H1 (cell line): ENCODE measurements around the gene MYBPH. TPM values are rescaled to one million over a fixed set of nuclear protein-coding genes. Genes with fewer than 3 reads are reported as not detected.
A peak's percentile ranks its signal among the peaks of the same experiment; 100 is the strongest.

Experiments
- CTCF ChIA-PET: fragments of 300-600 bp; sonication (Branson Sonifier 250); formaldehyde crosslinking; loops from one replicate; lab custom pipeline; 2021; ENCODE audit not compliant: partially characterized antibody; lab: Charles Lee
- POLR2A ChIA-PET: fragments of 300-600 bp; sonication (Branson Sonifier 250); formaldehyde crosslinking; loops from one replicate; lab custom pipeline; 2021; ENCODE audit warnings: inconsistent platforms; ENCODE audit not compliant: partially characterized antibody; lab: Charles Lee
- DNase-seq, 2 experiments: peaks; one replicate each; pipeline versions ENCODE4 v3.0.0 to v3.0.0-alpha.2; 2010 to 2022; ENCODE audit warnings: low spot score in 2 of 2, low read depth in 1 of 2, mixed read lengths in 1 of 2
- FAIRE-seq: peaks from 2 replicates; lab custom pipeline; 2011; peaks lifted over from hg19 to GRCh38; lab: Jason Lieb, UNC
- H2AFZ ChIP-seq: 2 replicates; pipeline ENCODE4 v1.8.1; 2012; ENCODE audit warnings: low read length, inconsistent platforms
- H2AK5ac ChIP-seq: 2 replicates; pipeline ENCODE4 v1.6.1; 2013; ENCODE audit warnings: low read depth, low read length
- H2BK120ac ChIP-seq: replicated peaks from 2 replicates; pipeline ENCODE3; 2013; ENCODE audit warnings: low read depth, low read length, inconsistent platforms
- H2BK12ac ChIP-seq: 2 replicates; pipeline ENCODE4 v1.6.1; 2013; ENCODE audit warnings: low read depth, low read length
- H2BK15ac ChIP-seq: 2 replicates; pipeline ENCODE4 v1.6.1; 2013; ENCODE audit warnings: low read length
- H2BK20ac ChIP-seq: 2 replicates; pipeline ENCODE4 v1.6.1; 2013; ENCODE audit warnings: low read length
- H2BK5ac ChIP-seq: 2 replicates; pipeline ENCODE4 v1.6.1; 2013; ENCODE audit warnings: low read depth, low read length
- H3K14ac ChIP-seq: 2 replicates; pipeline ENCODE4 v1.6.1; 2013; ENCODE audit warnings: inconsistent platforms; ENCODE audit not compliant: insufficient read length
- H3K18ac ChIP-seq: 2 replicates; pipeline ENCODE4 v1.6.1; 2013; ENCODE audit warnings: low read length; ENCODE audit errors: extremely low read depth
- H3K23ac ChIP-seq: 2 replicates; pipeline ENCODE4 v1.6.1; 2013; ENCODE audit warnings: inconsistent platforms; ENCODE audit not compliant: insufficient read length
- H3K23me2 ChIP-seq: 2 replicates; pipeline ENCODE4 v1.6.1; 2013; ENCODE audit warnings: low read depth, low read length
- H3K27ac ChIP-seq: 2 replicates; pipeline ENCODE4 v1.6.1; 2011; ENCODE audit warnings: low read depth, low read length, inconsistent platforms
- H3K27me3 ChIP-seq, 4 experiments: replicated peaks in 1 of 4; 1 replicate in 1 of 4; 2 replicates in 3 of 4; pipeline versions ENCODE4 v1.6.1 to v1.8.1; 2011 to 2013; ENCODE audit warnings: low read length in 3 of 4, mild to moderate bottlenecking in 3 of 4, inconsistent platforms in 2 of 4, mixed read lengths in 2 of 4, moderate library complexity in 1 of 4; ENCODE audit not compliant: control insufficient read depth in 3 of 4, insufficient read depth in 3 of 4; ENCODE audit errors: extremely low read depth in 1 of 4
- H3K36me3 ChIP-seq, 4 experiments: 2 replicates each; pipeline versions ENCODE4 v1.6.1 to v1.8.1; 2011 to 2013; ENCODE audit warnings: mild to moderate bottlenecking in 4 of 4, low read length in 3 of 4, moderate library complexity in 2 of 4, control low read depth in 1 of 4, inconsistent platforms in 1 of 4; ENCODE audit not compliant: insufficient read depth in 4 of 4, control insufficient read depth in 2 of 4
- H3K4ac ChIP-seq: replicated peaks from 2 replicates; pipeline ENCODE3; 2013; ENCODE audit warnings: low read length, low read depth, mixed read lengths, inconsistent platforms; ENCODE audit not compliant: insufficient read length
- H3K4me1 ChIP-seq, 4 experiments: replicated peaks in 1 of 4; 1 replicate in 1 of 4; 2 replicates in 3 of 4; pipeline versions ENCODE4 v1.6.1 to v1.8.1; 2011 to 2013; ENCODE audit warnings: low read length in 3 of 4, inconsistent platforms in 2 of 4, mixed read lengths in 1 of 4; ENCODE audit not compliant: insufficient read depth in 4 of 4, control insufficient read depth in 3 of 4
- H3K4me2 ChIP-seq, 2 experiments: 2 replicates each; pipeline versions ENCODE4 v1.6.1 to v1.8.1; 2011 to 2013; ENCODE audit warnings: low read depth in 2 of 2, low read length in 2 of 2, control low read depth in 1 of 2, inconsistent platforms in 1 of 2, mild to moderate bottlenecking in 1 of 2; ENCODE audit not compliant: insufficient read depth in 1 of 2
- H3K4me3 ChIP-seq, 4 experiments: fragments of 200-600, 300-600 bp in 1 of 4; sonication (generic), shearing (Covaris generic), sonication (Bioruptor Twin) in 1 of 4; 2 replicates each; pipeline versions ENCODE4 v1.5.1 to v1.8.1; 2011 to 2016; ENCODE audit warnings: low read length in 4 of 4, low read depth in 3 of 4, control low read depth in 2 of 4, inconsistent platforms in 2 of 4, mild to moderate bottlenecking in 2 of 4, mixed read lengths in 1 of 4, moderate library complexity in 1 of 4; ENCODE audit not compliant: insufficient read depth in 2 of 4; ENCODE audit errors: extremely low read depth in 1 of 4
- H3K56ac ChIP-seq: replicated peaks from 2 replicates; pipeline ENCODE3; 2013; ENCODE audit warnings: low read depth, mild to moderate bottlenecking, mixed read lengths, low read length, inconsistent platforms; ENCODE audit not compliant: insufficient read length
- H3K79me1 ChIP-seq: 2 replicates; pipeline ENCODE4 v1.6.1; 2013; ENCODE audit warnings: low read depth, low read length, control low read depth
- H3K79me2 ChIP-seq, 2 experiments: 2 replicates each; pipeline versions ENCODE4 v1.6.1 to v1.8.1; 2012 to 2013; ENCODE audit warnings: low read length in 2 of 2, mild to moderate bottlenecking in 2 of 2, inconsistent platforms in 1 of 2; ENCODE audit not compliant: insufficient read depth in 2 of 2, control insufficient read depth in 1 of 2
- H3K9ac ChIP-seq, 4 experiments: replicated peaks in 1 of 4; 1 replicate in 1 of 4; 2 replicates in 3 of 4; pipeline versions ENCODE4 v1.6.1 to v1.8.1; 2011 to 2013; ENCODE audit warnings: low read depth in 3 of 4, low read length in 3 of 4, control low read depth in 2 of 4, mild to moderate bottlenecking in 2 of 4, moderate library complexity in 2 of 4, inconsistent platforms in 1 of 4; ENCODE audit errors: extremely low read depth in 1 of 4
- H3K9me3 ChIP-seq, 2 experiments: 2 replicates each; pipeline versions ENCODE4 v1.6.1 to v1.8.1; 2012 to 2013; ENCODE audit warnings: mild to moderate bottlenecking in 2 of 2, moderate library complexity in 2 of 2, control low read depth in 1 of 2, inconsistent platforms in 1 of 2, low read depth in 1 of 2, low read length in 1 of 2, mixed read lengths in 1 of 2; ENCODE audit not compliant: insufficient read depth in 2 of 2
- H4K20me1 ChIP-seq, 2 experiments: replicated peaks in 1 of 2; 2 replicates each; pipeline versions ENCODE3 to v1.8.1; 2011 to 2013; ENCODE audit warnings: inconsistent platforms in 2 of 2, low read length in 2 of 2, mild to moderate bottlenecking in 1 of 2; ENCODE audit not compliant: insufficient read depth in 2 of 2, control insufficient read depth in 1 of 2
- H4K5ac ChIP-seq: 2 replicates; pipeline ENCODE4 v1.6.1; 2013; ENCODE audit warnings: low read length, low read depth, mixed read lengths, inconsistent platforms; ENCODE audit not compliant: insufficient read length
- H4K8ac ChIP-seq: 2 replicates; pipeline ENCODE4 v1.8.0; 2013; ENCODE audit warnings: mild to moderate bottlenecking, moderate library complexity, low read length, inconsistent platforms; ENCODE audit not compliant: insufficient read depth; ENCODE audit errors: extremely low read depth
- H4K91ac ChIP-seq: replicated peaks from 2 replicates; pipeline ENCODE3; 2013; ENCODE audit warnings: low read length, mixed read lengths, inconsistent platforms; ENCODE audit not compliant: insufficient read length
- ATF2 ChIP-seq: IDR thresholded peaks from 2 replicates; pipeline ENCODE4 v1.6.1; 2012; ENCODE audit warnings: low read length, inconsistent platforms
- EZH2 ChIP-seq: fragments of 200-600 bp; sonication (generic); IDR thresholded peaks from 2 replicates; pipeline ENCODE4 v1.7.1; 2012; ENCODE audit warnings: low read depth, mild to moderate bottlenecking, moderate library complexity, low read length, inconsistent platforms; ENCODE audit not compliant: severe bottlenecking
- WGBS, 2 experiments: shearing (Covaris generic) in 1 of 2; methylation state at CpG; one replicate each; pipeline versions ENCODE4 v1.1.6 to v1.1.7; 2013 to 2015; ENCODE audit warnings: low lambda C conversion rate in 2 of 2, mixed read lengths in 2 of 2, inconsistent platforms in 1 of 2, low coverage in 1 of 2, missing lambda C conversion rate in 1 of 2; ENCODE audit not compliant: insufficient replicate concordance in 2 of 2, insufficient coverage in 1 of 2, insufficient read length in 1 of 2; ENCODE audit errors: extremely low coverage in 1 of 2, missing lambda C conversion rate in 1 of 2; 5-methylcytosine and 5-hydroxymethylcytosine counted together
- polyA plus RNA-seq, 7 experiments: library from polyadenylated mRNA; depleted of rRNA in 3 of 7; stranded (reverse) in 5 of 7; unstranded in 2 of 7; fragments of >200 nt in 5 of 7; fragments of 200-250 nt in 2 of 7; gene quantifications; 1 replicate in 5 of 7; 2 replicates in 1 of 7; 4 replicates in 1 of 7; pipeline versions ENCODE4 v1.2.1 to v1.2.3, GENCODE V29; 2011 to 2013; ENCODE audit warnings: missing spikeins in 2 of 7, mixed read lengths in 2 of 7
- total RNA-seq: library from RNA; stranded (reverse); fragmentation: NEBNext Ultra II Directional; extraction: Animal tissue kit (Norgen Biotek cat#: 25700); gene quantifications from 2 replicates; pipeline ENCODE4 v1.2.1, GENCODE V29; 2021

The MYBPH gene
- total and polyA plus RNA-seq, 2 of the 8 experiments (the other 6 are each of a cell fraction or from before 2014, with no cell fraction given) = not detected

- H2AFZ ChIP-seq = 0 out of 2 replicates have a peak overlapping the region, but pooled peaks have one; percentile 8
- no peak overlapping the region for H3K4ac ChIP-seq
- no peak overlapping the region for H3K23ac ChIP-seq
- H2AK5ac ChIP-seq = no peak overlapping the region
- no peak overlapping the region for H3K27ac ChIP-seq
- no peak overlapping the region for H3K14ac ChIP-seq
- no peaks in the 10 kb centered on the region for H4K20me1 ChIP-seq
- FAIRE-seq (no peak), DNase-seq (no peak)
- no peaks in the 10 kb centered on the region for H3K79me1 ChIP-seq
- 85% methylated on average over 9 of the region's 9 CpGs; no CpG with 5 or more reads in 1 of the 2 experiments for WGBS, 2 experiments
- POLR2A ChIA-PET = interaction anchor here (1.0 to 1.5 kb wide), 7 partner anchors 10 to 198 kb away, joined by 3 to 4 read pairs (median 3); no protein-coding TSS in a partner anchor
- H3K4me1 ChIP-seq = peaks cover 0 to 12% (median 11%) of the 10 kb centered on the region in 4 experiments; a peak in 6 of 7 replicates
- H3K4me3 ChIP-seq = no peak overlapping the region
- H3K4me2 ChIP-seq = no peak overlapping the region; a peak in 1 of 4 replicates
- no peak overlapping the region for H2BK120ac ChIP-seq
- H3K23me2 ChIP-seq = no peaks in the 10 kb centered on the region
- H3K9me3 ChIP-seq = no peaks in the 10 kb centered on the region
- CTCF ChIA-PET = interaction anchor here (0.6 to 18.1 kb wide), 44 partner anchors 9 to 448 kb away, joined by 3 to 479 read pairs (median 15); partner anchors contain the start of genes ADORA1, CHI3L1, CHIT1 and MYBPH
- H3K56ac ChIP-seq = no peak overlapping the region
- H3K36me3 ChIP-seq = no peaks in the 10 kb centered on the region
- no peak overlapping the region for H2BK12ac ChIP-seq
- H4K91ac ChIP-seq = no peak overlapping the region
- H4K8ac ChIP-seq = no peak overlapping the region
- H3K18ac ChIP-seq = no peak overlapping the region
- H4K5ac ChIP-seq = no peak overlapping the region
- H3K27me3 ChIP-seq = no peaks in the 10 kb centered on the region
- no peak overlapping the region for H2BK5ac ChIP-seq
- no peak overlapping the region for H2BK20ac ChIP-seq
- H3K79me2 ChIP-seq = no peaks in the 10 kb centered on the region
- H3K9ac ChIP-seq = no peak overlapping the region
- H2BK15ac ChIP-seq = peak overlapping the region; percentile 68; the same call in 1 of the 2 replicates
- TF ChIP-seq ATF2 = no peak
- TF ChIP-seq EZH2 = no peak
Measured at GRCh38 chr1:203215573-203215972, 39.9 kb upstream of the MYBPH start.
